ENCODE data around the gene PCDHGB5.
"Not testable (repeated sequence)": the region's sequence is repeated elsewhere in the genome, so short reads cannot be mapped to it uniquely, and the experiment has no call there.

The PCDHGB5 gene

GRCh38 chr5:141413540-141414069, 15.9 kb downstream of the PCDHGB5 start:
- DNase-seq: no peak

DNA sequence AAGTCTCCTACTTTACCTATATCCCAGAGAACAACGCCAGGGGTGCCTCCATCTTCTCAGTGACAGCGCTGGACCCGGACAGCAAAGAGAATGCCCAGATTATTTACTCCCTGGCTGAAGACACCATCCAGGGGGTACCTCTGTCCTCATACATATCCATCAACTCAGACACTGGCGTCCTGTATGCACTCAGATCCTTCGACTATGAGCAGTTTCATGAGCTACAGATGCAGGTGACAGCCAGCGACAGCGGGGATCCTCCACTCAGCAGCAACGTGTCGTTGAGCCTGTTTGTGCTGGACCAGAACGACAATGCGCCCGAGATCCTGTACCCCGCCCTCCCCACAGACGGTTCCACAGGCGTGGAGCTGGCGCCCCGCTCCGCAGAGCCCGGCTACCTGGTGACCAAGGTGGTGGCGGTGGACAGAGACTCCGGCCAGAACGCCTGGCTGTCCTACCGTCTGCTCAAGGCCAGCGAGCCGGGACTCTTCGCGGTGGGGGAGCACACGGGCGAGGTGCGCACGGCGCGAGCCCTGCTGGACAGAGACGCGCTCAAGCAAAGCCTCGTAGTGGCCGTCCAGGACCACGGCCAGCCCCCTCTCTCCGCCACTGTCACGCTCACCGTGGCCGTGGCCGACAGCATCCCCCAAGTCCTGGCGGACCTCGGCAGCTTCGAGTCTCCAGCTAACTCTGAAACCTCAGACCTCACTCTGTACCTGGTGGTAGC, 17.0 kb downstream of the PCDHGB5 start:
- DNase-seq: not testable (repeated sequence)

DNA sequence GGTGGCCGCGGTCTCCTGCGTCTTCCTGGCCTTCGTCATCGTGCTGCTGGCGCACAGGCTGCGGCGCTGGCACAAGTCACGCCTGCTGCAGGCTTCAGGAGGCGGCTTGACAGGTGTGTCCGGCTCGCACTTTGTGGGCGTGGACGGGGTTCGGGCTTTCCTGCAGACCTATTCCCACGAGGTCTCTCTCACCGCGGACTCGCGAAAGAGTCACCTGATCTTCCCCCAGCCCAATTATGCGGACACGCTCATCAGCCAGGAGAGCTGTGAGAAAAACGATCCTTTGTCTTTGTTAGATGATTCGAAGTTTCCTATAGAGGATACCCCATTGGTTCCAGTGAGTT, 17.5 kb downstream of the PCDHGB5 start:
- not testable (repeated sequence) for DNase-seq

GRCh38 chr5:141417494-141418172, 19.9 kb downstream of the PCDHGB5 start, which contains the start of gene PCDHGB7:
Gene PCDHGB7, plus strand, starts transcription at chr5:141417677. Its CDS starts 183 bp downstream, at chr5:141417860.
- peak; percentile 69 for DNase-seq

DNA sequence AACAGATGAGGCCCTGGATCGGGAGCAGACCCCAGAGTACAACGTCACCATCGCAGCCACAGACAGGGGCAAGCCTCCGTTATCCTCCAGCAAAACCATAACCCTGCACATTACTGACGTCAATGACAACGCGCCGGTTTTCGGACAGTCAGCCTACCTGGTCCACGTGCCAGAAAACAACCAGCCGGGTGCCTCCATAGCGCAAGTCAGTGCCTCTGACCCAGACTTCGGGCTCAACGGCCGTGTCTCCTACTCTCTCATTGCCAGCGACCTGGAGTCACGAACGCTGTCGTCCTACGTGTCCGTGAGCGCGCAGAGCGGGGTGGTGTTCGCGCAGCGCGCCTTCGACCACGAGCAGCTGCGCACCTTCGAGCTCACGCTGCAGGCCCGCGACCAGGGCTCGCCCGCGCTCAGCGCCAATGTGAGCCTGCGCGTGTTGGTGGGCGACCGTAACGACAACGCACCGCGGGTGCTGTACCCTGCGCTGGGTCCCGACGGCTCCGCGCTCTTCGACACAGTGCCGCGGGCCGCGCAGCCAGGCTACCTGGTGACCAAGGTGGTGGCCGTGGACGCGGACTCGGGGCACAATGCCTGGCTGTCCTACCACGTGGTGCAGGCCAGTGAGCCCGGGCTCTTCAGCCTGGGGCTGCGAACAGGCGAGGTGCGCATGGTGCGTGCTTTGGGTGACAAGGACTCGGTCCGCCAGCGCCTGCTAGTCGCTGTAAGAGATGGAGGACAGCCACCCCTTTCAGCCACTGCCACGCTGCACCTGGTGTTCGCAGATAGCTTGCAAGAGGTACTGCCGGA, 21.5 kb downstream of the PCDHGB5 start:
- no peak for DNase-seq

- peak; percentile 68 for DNase-seq
These were observed 23.2 kb downstream of the PCDHGB5 start, which contains the start of gene PCDHGA11 for GRCh38 chr5:141420855-141421488. Gene PCDHGA11, plus strand, starts transcription at chr5:141421051. Its CDS starts 177 bp downstream, at chr5:141421228.

DNA sequence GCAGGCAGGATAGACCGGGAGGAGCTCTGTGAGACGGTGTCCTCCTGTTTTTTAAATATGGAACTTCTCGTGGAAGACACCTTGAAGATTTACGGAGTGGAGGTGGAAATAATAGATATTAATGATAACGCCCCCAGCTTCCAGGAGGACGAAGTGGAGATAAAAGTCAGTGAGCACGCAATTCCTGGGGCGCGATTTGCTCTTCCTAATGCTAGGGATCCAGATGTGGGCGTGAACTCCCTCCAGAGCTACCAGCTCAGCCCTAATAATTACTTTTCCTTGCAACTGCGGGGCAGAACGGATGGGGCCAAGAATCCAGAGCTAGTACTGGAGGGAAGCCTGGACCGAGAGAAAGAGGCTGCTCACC, 23.7 kb downstream of the PCDHGB5 start:
- DNase-seq: no peak

GRCh38 chr5:141422742-141423291, 25.1 kb downstream of the PCDHGB5 start:
- DNase-seq: no peak

- DNase-seq: no peak
These were observed 30.2 kb downstream of the PCDHGB5 start for GRCh38 chr5:141427783-141428426.

DNA sequence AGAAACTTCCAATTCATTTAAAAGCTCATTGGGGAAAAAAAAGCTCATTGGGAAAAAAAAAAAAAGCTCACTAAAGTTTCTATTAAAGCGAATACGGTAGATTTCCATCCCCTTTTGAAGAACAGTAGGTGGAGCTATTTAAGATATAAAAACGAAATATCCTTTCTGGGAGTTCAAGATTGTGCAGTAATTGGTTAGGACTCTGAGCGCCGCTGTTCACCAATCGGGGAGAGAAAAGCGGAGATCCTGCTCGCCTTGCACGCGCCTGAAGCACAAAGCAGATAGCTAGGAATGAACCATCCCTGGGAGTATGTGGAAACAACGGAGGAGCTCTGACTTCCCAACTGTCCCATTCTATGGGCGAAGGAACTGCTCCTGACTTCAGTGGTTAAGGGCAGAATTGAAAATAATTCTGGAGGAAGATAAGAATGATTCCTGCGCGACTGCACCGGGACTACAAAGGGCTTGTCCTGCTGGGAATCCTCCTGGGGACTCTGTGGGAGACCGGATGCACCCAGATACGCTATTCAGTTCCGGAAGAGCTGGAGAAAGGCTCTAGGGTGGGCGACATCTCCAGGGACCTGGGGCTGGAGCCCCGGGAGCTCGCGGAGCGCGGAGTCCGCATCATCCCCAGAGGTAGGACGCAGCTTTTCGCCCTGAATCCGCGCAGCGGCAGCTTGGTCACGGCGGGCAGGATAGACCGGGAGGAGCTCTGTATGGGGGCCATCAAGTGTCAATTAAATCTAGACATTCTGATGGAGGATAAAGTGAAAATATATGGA, 32.8 kb downstream of the PCDHGB5 start, which contains the start of gene PCDHGA12:
Gene PCDHGA12 (plus strand): TSS at position 176 of the 782 bp plus-strand sequence. CDS start 253 bp downstream, at position 429.
- peak; percentile 80 for DNase-seq

- no peak for DNase-seq
These were observed 33.5 kb downstream of the PCDHGB5 start for GRCh38 chr5:141431286-141431685.

DNA sequence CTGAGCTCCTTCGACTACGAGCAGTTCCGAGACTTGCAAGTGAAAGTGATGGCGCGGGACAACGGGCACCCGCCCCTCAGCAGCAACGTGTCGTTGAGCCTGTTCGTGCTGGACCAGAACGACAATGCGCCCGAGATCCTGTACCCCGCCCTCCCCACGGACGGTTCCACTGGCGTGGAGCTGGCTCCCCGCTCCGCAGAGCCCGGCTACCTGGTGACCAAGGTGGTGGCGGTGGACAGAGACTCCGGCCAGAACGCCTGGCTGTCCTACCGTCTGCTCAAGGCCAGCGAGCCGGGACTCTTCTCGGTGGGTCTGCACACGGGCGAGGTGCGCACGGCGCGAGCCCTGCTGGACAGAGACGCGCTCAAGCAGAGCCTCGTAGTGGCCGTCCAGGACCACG, 34.6 kb downstream of the PCDHGB5 start:
- DNase-seq: not testable (repeated sequence)

- DNase-seq: not testable (repeated sequence)
These were observed 35.0 kb downstream of the PCDHGB5 start for GRCh38 chr5:141432726-141433125.

GRCh38 chr5:141434006-141434405, 36.3 kb downstream of the PCDHGB5 start:
- no peak for DNase-seq

- DNase-seq: no peak
These were observed 39.5 kb downstream of the PCDHGB5 start for GRCh38 chr5:141437221-141437620.

GRCh38 chr5:141439411-141440141, 41.8 kb downstream of the PCDHGB5 start:
- no peak for DNase-seq

DNA sequence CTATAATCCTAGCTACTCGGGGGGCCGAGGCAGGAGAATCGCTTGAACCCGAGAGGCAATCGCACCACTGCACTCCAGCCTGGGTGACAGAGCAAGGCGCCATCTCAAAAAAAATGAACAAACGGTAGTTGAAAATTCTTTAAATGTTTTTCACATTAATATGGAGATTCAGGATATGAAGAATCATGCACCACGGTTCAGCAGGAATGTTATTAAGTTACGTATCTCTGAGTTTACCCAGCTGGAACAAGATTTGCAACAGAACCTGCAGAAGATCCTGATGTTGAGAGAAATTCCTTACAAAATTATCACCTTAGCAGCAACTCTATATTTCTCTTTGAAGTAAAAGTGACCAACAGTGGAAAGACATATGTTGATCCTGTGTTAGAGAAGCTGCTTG, 42.6 kb downstream of the PCDHGB5 start:
- no peak for DNase-seq

DNA sequence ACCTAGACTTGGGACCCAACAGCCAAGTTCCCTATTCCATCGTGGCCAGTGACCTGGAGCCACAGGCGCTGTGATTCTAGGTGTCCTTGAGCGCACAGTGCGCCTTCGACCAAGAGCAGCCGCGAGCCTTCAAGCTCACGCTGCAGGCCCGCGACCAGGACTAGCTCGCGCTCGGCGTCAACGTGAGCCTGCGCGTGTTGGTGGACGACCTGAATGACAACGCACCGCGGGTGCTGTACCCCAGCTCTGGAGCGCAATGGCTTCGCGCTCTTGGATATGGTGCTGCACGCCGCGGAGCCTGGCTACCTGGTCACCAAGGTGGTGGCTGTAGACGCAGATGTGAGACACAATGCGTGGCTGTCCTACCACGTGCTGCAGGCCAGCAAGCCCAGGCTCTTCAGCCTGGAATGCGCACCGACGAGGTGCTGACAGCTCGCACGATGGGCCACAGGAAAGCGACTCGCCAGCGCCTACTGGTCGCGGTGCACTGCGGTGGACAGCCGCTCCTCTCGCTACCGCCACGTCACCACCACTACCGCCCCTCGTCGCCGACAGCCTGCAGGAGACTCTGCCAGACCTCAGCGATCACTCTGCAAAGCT, 43.9 kb downstream of the PCDHGB5 start:
- no peak for DNase-seq
